ENCODE measurements around the gene SIL1. TPM values are rescaled to one million over a fixed set of nuclear protein-coding genes. Genes with fewer than 3 reads are reported as not detected.
"Not testable (repeated sequence)": the region's sequence is repeated elsewhere in the genome, so short reads cannot be mapped to it uniquely, and the experiment has no call there.

SIL1 gene
- total RNA-seq, 1 experiment from 2014 or later, result 10.7 TPM

DNA sequence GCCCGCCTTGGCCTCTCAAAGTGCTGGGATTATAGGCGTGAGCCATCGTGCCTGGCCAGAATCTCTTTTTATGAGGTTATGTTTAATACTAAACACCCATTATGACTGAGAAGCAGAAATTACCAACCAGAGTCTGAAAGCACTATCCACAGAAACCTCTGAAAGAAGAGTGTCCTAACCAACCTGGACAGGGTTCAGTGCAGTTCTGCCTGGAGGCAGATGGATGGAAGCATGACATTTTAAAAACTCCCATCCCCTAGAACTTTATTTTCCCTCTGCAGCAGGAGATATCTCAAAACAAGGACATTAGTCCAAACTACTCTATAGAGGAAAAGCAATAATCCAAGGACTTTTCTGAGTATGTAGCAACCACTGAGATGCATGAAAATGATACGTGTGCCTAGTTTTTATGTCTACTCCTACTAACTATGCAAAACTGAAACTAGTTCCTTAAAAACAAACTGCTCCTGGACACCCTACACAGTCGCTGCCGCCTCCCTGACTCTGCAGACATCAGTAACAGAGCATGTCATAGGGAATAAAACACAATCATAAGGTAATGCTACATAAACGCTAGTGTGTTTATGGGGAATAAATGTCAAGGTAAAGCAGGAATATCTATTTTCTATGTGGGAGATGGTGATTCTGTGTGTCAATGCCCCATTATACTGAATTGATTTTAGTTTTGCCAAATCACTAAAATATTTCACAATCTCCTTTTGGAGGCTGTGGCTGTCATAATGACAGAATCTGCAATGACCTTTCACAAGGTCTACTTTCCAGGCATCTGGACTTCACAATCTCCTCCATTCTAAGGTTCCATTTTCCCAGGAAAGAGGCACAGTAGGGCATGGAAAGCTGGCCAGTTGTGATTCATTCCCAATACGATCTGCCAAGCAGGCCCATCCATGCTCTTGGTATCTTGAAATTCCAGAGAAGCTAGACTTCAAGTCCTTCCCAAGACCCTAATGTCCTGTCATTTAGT is 122.8 kb downstream of the SIL1 start:
- Mint-ChIP-seq H3K27me3 (ENCODE audit: low read depth) (no peaks in the 10 kb centered on the region), H3K36me3 (no peaks in the 10 kb centered on the region), H3K4me1 (peaks cover 4% of the 10 kb centered on the region), H3K9me3 (no peaks in the 10 kb centered on the region), H3K4me3 (no peak overlapping the region), H3K27ac (no peak overlapping the region)
- CTCF ChIA-PET, result no interaction called here
- POLR2A ChIA-PET, result interaction anchor here (0.6 kb wide), 1 partner anchor 23 kb away, joined by 3 read pairs; no protein-coding TSS in a partner anchor
- DNase-seq (ENCODE audit: low spot score), result no peak
- no peak for ATAC-seq
- TF ChIP-seq, protein P1, sequence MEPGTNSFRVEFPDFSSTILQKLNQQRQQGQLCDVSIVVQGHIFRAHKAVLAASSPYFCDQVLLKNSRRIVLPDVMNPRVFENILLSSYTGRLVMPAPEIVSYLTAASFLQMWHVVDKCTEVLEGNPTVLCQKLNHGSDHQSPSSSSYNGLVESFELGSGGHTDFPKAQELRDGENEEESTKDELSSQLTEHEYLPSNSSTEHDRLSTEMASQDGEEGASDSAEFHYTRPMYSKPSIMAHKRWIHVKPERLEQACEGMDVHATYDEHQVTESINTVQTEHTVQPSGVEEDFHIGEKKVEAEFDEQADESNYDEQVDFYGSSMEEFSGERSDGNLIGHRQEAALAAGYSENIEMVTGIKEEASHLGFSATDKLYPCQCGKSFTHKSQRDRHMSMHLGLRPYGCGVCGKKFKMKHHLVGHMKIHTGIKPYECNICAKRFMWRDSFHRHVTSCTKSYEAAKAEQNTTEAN (CRISPR knock-in tag; IDR thresholded peaks at IDR 0.05), result no peak
- TF ChIP-seq EMX1 (CRISPR knock-in tag; IDR thresholded peaks at IDR 0.05) (no peak), NFATC4 (CRISPR knock-in tag; IDR thresholded peaks at IDR 0.05) (no peak), CREB1 (CRISPR knock-in tag; IDR thresholded peaks at IDR 0.05) (no peak)
- TF ChIP-seq, protein P2, sequence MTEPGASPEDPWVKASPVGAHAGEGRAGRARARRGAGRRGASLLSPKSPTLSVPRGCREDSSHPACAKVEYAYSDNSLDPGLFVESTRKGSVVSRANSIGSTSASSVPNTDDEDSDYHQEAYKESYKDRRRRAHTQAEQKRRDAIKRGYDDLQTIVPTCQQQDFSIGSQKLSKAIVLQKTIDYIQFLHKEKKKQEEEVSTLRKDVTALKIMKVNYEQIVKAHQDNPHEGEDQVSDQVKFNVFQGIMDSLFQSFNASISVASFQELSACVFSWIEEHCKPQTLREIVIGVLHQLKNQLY (CRISPR knock-in tag; IDR thresholded peaks at IDR 0.05), result no peak
- TF ChIP-seq, protein P3, sequence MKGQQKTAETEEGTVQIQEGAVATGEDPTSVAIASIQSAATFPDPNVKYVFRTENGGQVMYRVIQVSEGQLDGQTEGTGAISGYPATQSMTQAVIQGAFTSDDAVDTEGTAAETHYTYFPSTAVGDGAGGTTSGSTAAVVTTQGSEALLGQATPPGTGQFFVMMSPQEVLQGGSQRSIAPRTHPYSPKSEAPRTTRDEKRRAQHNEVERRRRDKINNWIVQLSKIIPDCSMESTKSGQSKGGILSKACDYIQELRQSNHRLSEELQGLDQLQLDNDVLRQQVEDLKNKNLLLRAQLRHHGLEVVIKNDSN (CRISPR knock-in tag; IDR thresholded peaks at IDR 0.05), result no peak
- TF ChIP-seq, protein P4, sequence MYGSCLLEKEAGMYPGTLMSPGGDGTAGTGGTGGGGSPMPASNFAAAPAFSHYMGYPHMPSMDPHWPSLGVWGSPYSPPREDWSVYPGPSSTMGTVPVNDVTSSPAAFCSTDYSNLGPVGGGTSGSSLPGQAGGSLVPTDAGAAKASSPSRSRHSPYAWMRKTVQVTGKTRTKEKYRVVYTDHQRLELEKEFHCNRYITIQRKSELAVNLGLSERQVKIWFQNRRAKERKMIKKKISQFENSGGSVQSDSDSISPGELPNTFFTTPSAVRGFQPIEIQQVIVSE (CRISPR knock-in tag; IDR thresholded peaks at IDR 0.05; ENCODE audit: borderline replicate concordance), result no peak

DNA sequence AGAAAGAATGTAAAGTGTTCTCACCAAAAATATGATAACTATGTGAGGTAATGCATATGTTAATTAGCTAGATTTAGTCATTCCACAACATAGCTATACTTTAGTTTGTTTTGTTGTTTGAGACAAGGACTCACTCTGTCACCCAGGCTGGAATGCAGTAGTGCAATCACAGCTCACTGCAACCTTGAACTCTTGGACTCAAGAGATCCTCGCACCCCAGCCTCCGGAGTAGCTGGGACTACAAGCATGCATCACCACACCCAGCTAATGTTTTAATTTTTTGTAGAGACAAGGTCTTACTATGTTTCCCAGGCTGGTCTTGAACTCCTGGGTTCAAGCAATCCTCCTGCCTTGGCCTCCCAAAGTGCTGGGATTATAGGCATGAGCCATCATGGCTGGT is 124.2 kb downstream of the SIL1 start:
- H3K4me1 Mint-ChIP-seq; H3K27ac Mint-ChIP-seq; ATAC-seq; POLR2A ChIA-PET; DNase-seq (ENCODE audit: low spot score); H3K36me3 Mint-ChIP-seq; H3K9me3 Mint-ChIP-seq; H3K27me3 Mint-ChIP-seq (ENCODE audit: low read depth); H3K4me3 Mint-ChIP-seq: not testable (repeated sequence)
- CTCF ChIA-PET, result interaction anchor here (0.8 kb wide), 1 partner anchor 35 kb away, joined by 3 read pairs; no protein-coding TSS in a partner anchor

DNA sequence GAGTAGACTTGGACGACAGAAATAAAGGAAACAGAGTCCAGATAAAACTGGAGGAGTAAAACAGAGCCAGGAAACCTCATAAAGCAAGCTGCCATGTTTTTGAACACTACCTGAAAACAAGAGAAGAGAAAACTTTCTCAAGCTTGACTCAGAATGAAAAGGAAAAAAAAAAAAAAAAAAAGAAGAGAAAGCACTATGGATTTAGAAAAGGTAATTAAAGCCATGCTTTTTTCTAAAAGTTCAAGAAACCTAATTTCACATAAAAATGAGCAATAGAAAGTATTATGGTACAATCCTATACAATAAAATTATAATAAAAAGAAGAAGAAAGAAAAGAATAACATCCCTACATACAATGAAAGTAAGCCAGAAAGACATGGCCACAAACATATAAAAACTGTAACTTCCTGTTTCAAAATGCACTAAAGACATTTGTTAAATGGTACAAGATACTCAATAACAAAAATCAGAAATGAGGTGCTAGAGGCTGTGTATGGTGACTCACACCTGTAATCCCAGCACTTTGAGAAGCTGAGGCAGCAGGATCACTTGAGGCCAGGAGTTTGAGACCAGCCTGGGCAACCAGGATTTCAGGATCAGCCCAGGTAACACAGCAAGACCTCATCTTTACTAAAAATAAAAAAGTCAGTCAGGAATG is 129.5 kb downstream of the SIL1 start:
- ChIA-PET POLR2A (interaction anchor here (0.6 kb wide), 1 partner anchor 30 kb away, joined by 3 read pairs; no protein-coding TSS in a partner anchor), CTCF (interaction anchor here (1.2 kb wide), 1 partner anchor 30 kb away, joined by 4 read pairs; no protein-coding TSS in a partner anchor)
- ATAC-seq (no peak), DNase-seq (ENCODE audit: low spot score) (no peak)
- H3K4me1 Mint-ChIP-seq, result 0 out of 2 replicates have a peak, but pooled peaks cover 4% of the 10 kb centered on the region
- H3K36me3 Mint-ChIP-seq, result no peaks in the 10 kb centered on the region
- no peak overlapping the region for H3K4me3 Mint-ChIP-seq
- TF ChIP-seq, protein P5, sequence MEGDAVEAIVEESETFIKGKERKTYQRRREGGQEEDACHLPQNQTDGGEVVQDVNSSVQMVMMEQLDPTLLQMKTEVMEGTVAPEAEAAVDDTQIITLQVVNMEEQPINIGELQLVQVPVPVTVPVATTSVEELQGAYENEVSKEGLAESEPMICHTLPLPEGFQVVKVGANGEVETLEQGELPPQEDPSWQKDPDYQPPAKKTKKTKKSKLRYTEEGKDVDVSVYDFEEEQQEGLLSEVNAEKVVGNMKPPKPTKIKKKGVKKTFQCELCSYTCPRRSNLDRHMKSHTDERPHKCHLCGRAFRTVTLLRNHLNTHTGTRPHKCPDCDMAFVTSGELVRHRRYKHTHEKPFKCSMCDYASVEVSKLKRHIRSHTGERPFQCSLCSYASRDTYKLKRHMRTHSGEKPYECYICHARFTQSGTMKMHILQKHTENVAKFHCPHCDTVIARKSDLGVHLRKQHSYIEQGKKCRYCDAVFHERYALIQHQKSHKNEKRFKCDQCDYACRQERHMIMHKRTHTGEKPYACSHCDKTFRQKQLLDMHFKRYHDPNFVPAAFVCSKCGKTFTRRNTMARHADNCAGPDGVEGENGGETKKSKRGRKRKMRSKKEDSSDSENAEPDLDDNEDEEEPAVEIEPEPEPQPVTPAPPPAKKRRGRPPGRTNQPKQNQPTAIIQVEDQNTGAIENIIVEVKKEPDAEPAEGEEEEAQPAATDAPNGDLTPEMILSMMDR (IDR thresholded peaks at IDR 0.05), result no peak
- no peak for TF ChIP-seq IRF2 (CRISPR knock-in tag; IDR thresholded peaks at IDR 0.05; ENCODE audit: borderline replicate concordance, low read depth)
- no peak for TF ChIP-seq ETV6 (CRISPR knock-in tag; IDR thresholded peaks at IDR 0.05)
- no peak for TF ChIP-seq ZNF671 (CRISPR knock-in tag; IDR thresholded peaks at IDR 0.05)
- no peak for TF ChIP-seq SOX15 (CRISPR knock-in tag; IDR thresholded peaks at IDR 0.05)
- TF ChIP-seq RELA (CRISPR knock-in tag; IDR thresholded peaks at IDR 0.05; ENCODE audit: borderline replicate concordance), result no peak
- TF ChIP-seq NFYB (CRISPR knock-in tag; conservative IDR thresholded peaks at IDR 0.05; ENCODE audit: low read depth), result no peak
- no peak for TF ChIP-seq SP1 (CRISPR knock-in tag; conservative IDR thresholded peaks at IDR 0.05)
- TF ChIP-seq MYBL2 (CRISPR knock-in tag; IDR thresholded peaks at IDR 0.05), result no peak
- no peaks in the 10 kb centered on the region for H3K9me3 Mint-ChIP-seq
- no peak overlapping the region for H3K27ac Mint-ChIP-seq
- no peaks in the 10 kb centered on the region for H3K27me3 Mint-ChIP-seq (ENCODE audit: low read depth)

Data from WTC11 (cell line).